AG08396 (cell line): ENCODE results near the gene PRKN.
"Not testable (repeated sequence)": the region's sequence is repeated elsewhere in the genome, so short reads cannot be mapped to it uniquely, and the experiment has no call there.

Experiments
- DNase-seq: peaks from one replicate; pipeline ENCODE4 v3.0.0; 2012; ENCODE audit warnings: low spot score, mixed read lengths

PRKN gene

DNA sequence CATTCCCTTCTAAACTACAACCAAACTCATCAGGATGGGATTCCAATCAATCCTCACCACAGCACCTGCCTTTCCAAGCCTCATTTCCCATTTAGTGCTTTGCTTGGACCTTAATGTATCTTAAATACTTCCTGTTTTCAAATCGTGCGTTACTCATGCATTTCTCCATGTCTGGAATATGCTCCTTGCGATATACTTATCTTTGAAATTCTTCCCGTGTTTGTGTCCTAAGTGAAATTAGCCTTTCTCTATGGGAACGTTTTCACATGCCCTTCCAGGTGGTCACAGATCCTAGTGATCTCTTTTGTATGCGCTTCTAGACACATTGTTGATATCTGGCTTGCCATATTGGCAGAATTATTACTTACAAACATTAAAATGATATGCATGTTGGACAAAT is 833.1 kb downstream of the PRKN start:
- DNase-seq: no peak

DNA sequence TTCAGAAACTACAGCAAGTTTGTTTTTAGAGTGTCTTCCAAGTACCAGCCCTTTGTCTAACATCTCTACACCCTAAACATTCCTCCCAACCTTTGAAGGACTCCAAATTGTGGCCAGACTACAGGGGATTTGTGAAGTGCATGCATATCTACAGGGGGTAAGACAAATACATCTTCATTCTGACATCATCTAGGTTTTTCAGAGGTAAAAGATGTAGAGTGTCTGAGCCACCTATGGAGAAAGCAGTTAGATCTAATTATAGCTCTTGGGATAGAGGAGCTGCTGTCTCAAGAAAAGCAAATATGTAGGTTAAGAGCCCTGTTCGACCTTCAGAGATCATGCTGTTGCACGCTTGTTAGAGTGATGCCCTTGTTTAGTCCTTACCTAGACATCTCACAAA is 836.0 kb downstream of the PRKN start:
- DNase-seq: no peak

DNA sequence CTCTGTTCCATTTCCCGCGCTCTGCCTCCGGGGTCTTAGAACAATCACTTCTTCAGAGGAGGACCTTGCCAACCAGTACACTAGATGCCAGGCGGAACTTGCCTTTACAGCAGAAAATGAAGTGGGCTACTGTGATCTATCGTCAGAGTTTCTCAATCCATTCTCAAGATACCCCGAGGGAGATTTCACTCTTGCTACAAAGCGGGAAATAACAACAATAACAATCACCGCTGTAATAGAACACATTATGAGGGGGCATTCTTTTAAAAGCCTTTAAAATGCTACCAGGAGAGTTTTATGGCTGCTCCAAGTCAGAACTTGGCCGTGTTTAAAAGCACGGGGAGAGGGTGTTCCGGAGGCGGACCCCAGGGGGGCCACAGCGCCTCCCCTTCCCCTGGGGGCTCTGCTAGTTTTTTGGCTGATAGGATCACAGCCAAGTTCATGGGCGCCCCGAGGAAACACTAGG is 836.7 kb downstream of the PRKN start:
- DNase-seq: no peak

- DNase-seq: no peak
Measured at GRCh38 chr6:161890133-161890831, 837.3 kb downstream of the PRKN start.

- no peak for DNase-seq
Measured at GRCh38 chr6:161889324-161889723, 838.2 kb downstream of the PRKN start.

DNA sequence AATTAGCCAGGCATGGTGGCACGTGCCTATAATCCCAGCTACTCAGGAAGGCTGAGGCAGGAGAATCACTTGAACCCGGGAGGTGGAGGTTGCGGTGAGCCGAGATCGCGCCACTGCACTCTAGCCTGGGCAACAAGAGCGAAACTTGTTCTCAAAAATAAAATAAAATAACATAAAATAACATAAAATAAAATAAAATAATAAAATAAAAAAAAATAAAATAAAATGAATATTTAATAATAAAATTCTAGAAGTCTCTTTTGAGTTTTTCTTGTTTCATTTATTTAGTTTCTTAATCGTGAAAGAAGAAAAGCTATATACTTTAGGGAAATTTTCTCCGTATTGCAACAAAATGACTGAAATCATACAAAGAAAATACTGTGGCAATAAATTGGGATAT is 841.0 kb downstream of the PRKN start:
- DNase-seq: not testable (repeated sequence)

- DNase-seq: no peak
Measured at GRCh38 chr6:161884782-161885181, 842.8 kb downstream of the PRKN start.

- DNase-seq: no peak
Measured at GRCh38 chr6:161882196-161882765, 845.3 kb downstream of the PRKN start.

DNA sequence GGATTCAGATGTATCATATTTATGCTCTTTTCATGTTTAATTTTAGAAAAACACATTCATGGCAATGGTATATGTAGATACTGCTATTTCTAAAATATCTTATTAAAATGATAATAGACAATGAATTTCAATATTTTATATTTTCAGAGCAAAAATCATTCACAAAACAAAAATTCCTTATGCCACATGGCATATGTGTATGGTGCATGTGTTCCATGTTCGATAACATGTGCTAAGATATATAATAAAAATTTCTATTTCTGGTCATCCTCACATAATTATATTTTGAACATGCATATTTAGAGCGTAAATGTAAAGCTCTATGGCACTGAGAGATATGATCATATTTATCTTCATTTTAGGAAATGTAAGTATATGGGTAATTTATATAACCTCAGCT is 847.5 kb downstream of the PRKN start:
- DNase-seq: no peak

- DNase-seq: no peak
Measured at GRCh38 chr6:161876231-161876630, 851.3 kb downstream of the PRKN start.

DNA sequence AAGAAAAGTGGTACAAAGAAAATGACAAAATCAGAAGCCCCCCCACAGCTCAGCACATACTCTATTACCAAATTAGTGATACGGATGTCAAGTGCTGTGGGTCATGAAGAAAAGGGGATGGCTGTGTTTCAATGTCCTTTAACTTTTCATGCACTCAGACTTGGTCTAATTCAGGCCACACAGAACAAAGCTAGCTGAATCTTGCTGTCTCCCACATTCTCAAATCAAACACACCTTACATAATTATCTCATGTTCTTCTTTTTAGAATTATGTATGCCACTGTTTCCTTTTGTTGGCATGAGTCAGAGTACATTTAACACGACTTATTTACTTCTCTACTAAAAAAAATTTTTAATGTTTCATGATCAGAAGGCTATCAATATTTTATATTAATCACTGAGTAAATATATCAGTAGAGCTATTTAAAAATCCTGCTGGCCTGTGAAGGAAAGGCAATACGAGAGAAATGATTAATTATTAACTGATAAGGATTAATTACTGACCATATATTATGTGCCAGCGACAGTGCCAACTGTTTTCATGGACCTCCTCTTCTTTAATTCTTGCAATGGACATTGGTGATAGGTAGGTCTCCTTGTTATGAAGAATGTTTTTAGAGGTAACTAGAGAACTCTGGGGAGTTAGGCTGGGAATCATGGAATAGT is 857.2 kb downstream of the PRKN start:
- no peak for DNase-seq

DNA sequence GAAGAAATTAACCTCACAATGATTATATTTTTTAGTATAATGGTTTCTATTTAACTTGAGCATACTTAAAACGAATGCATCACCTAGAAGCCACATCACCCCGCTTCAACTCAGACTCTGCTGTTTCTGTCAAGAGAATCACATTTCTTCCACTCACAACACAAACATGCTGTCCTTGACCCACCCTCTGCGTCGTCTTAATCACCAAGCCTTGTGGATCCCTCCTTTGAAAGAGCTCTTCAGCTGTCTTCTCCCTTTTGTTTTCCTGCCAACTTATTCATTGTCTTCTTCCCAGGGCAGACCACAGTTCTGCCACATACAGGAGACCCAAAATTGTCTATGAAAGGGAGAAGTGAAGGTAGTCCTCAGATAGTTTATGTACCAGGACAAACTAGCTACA is 858.1 kb downstream of the PRKN start:
- DNase-seq: no peak

- no peak for DNase-seq
Measured at GRCh38 chr6:161866570-161866969, 861.0 kb downstream of the PRKN start.

DNA sequence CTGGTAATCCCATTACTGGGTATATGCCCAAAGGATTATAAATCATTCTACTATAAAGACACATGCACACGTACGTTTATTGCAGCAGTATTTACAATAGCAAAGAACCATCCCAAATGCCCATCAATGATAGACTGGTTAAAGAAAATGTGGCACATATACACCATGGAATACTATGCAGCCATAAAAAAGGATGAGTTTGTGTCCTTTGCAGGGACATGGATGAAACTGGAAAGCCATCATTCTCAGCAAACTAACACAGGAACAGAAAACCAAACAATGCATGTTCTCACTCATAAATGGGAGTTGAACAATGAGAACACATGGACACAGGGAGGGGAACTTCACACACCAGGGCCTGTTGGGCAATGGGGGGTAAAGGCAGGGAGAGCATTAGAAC is 866.5 kb downstream of the PRKN start:
- DNase-seq: not testable (repeated sequence)

- no peak for DNase-seq
Measured at GRCh38 chr6:161853657-161854056, 873.9 kb downstream of the PRKN start.

GRCh38 chr6:161851486-161851885 is 876.1 kb downstream of the PRKN start:
- not testable (repeated sequence) for DNase-seq

DNA sequence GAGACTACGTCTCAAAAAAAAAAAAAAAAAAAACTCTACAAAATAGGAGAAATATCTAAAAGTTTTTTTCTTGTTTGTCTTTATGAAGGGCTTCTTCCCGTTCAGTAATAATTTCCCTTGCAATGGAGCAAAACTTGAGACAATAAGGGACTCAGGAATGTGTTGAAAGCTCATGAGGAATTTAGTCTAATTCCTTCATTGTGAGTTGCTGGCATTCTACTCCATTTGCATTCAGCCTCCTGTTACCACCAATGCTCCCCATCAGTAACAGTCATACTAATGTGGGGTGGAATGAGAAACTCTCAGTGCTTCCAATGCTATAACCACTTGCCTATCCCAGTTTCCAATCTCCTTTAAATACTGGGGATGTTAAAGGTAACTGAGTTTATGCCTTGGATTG is 877.0 kb downstream of the PRKN start:
- DNase-seq: no peak

- no peak for DNase-seq
Measured at GRCh38 chr6:161847628-161848027, 879.9 kb downstream of the PRKN start.

DNA sequence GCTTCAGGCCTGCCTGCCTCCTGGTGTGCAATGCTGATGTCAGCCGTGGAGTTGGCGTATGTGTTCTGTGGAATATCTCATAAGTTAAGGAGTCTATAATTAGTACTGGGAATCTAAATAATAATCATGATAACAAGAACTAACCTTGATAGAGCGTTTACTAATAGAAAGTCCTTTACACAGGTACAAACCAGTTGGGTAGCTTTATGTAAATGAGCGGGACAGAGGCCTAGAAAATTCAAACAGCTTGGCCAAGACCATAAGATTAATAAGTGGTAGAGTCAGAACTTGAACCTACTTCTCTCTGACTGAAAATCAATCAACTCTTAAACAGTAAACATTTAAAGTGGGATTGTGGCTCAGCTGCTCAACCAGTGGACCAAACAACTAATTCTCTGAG is 882.8 kb downstream of the PRKN start:
- DNase-seq: no peak

GRCh38 chr6:161843066-161843465 is 884.5 kb downstream of the PRKN start:
- DNase-seq: no peak

DNA sequence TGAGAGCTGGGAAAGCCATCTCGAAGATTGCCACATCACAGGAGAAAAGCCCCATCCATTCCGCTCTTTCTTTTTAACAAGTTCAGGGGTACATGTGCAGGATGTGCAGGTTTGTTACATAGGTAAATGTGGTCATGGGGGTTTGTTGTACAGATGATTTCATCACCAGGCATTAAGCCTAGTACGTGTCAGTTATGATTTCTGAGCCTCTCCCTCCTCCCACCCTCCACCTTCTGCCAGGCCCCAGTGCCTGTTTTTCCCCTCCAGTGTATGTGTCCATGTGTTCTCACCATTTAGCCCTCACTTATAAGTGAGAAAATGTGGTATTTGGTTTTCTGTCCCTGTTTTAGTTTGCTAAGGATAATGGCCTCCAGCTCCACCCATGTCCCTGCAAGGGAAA is 887.2 kb downstream of the PRKN start:
- no peak for DNase-seq

DNA sequence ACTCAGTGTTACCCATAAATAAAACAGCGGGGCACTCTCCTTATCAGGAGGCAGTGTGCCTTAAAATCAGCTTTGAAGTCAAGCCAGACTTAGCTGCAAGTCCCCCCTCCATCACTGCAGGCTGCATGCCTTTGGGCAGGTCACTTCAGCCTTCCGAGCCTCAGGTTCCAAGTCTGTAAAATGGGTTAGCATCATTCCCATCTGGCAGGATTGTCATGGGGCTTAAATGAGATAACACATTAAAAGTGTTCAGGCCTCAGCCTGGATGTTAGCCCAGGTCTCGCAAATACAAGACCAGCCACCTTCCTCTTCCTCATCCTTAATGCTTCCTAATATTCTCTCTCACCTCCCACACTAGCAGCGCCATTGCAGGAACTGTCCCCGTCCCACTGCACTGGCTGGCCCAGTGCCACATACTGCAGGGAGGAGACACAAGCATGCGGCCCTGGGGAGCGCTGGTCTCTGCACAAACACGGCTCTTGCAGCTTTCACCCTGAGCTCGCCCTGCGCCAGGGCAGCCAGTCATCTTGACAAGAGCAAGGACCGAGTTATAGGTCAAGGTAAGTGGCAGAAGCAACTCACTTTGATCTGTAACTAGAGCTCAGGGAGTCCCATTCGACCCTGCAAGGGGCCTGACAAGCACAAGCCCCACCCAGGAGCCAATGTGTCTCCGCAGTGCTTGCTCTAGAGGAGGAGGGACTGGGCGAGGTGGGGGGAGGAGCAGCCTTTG is 889.1 kb downstream of the PRKN start:
- no peak for DNase-seq

DNA sequence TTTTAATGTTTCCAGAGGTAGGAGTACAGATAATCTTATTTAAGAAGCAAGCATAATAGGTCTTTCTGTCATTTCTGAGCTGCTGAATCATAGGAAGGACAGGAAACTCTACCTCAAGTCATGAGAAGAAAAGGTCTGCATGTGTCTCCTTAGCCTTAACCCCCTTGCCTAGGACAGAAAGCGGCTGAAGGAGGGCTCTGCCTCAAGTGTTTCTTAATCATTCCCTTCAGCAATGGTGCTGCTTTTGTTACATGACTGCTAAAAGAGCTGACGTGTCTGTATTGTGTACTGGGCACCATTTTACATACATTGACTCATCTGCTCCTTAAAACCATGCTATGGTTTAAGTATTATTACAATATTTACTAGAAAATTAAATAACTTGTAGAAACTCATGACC is 889.7 kb downstream of the PRKN start:
- DNase-seq: no peak
